Prostate gland (tissue), 2 donors: Measurements from ENCODE around the gene TNFSF4.

ENCODE experiments used
- POLR2A ChIP-seq: fragments of 450-650 bp; IDR thresholded peaks from one replicate; pipeline ENCODE4 v1.6.1; 2016; ENCODE audit warnings: antibody characterized with exemption, mild to moderate bottlenecking
- TF ChIP-seq, protein P1 (sequence below), 4 experiments: fragments of 200-600 bp in 2 of 4; fragments of 450-650 bp in 2 of 4; sonication (generic) in 2 of 4; IDR thresholded peaks; 1 replicate in 3 of 4; 2 replicates in 1 of 4; pipeline ENCODE4 v1.5.1; 2016 to 2019; ENCODE audit warnings: antibody characterized with exemption in 4 of 4, mild to moderate bottlenecking in 2 of 4, moderate library complexity in 2 of 4

DNA sequence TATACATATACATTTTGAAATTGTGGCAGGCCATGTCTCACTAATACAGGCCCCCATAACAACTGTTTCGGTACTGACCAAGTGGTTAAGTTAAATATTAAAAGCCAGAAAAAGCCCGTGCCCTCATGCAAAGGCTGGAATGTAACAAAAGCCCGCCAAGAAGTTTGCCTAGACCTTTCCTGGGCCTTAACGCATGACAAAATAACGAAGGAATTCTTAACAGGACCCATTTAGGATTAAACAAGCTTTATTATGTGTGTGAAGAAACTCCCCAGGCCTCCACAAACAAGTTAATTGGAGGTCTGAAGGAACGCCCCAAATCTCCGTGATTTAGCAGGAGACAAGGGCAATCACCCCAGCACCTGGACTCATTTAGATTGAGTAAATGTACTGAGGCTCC, 42.4 kb downstream of the TNFSF4 start:
- TF ChIP-seq POLR2A, result no peak
- TF ChIP-seq, protein P1, sequence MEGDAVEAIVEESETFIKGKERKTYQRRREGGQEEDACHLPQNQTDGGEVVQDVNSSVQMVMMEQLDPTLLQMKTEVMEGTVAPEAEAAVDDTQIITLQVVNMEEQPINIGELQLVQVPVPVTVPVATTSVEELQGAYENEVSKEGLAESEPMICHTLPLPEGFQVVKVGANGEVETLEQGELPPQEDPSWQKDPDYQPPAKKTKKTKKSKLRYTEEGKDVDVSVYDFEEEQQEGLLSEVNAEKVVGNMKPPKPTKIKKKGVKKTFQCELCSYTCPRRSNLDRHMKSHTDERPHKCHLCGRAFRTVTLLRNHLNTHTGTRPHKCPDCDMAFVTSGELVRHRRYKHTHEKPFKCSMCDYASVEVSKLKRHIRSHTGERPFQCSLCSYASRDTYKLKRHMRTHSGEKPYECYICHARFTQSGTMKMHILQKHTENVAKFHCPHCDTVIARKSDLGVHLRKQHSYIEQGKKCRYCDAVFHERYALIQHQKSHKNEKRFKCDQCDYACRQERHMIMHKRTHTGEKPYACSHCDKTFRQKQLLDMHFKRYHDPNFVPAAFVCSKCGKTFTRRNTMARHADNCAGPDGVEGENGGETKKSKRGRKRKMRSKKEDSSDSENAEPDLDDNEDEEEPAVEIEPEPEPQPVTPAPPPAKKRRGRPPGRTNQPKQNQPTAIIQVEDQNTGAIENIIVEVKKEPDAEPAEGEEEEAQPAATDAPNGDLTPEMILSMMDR (IDR thresholded peaks at IDR 0.05), result no peak
